ENCODE results near the gene IMMT. TPM values are rescaled to one million over a fixed set of nuclear protein-coding genes. Genes with fewer than 3 reads are reported as not detected.
A peak's percentile ranks its signal among the peaks of the same experiment; 100 is the strongest.

Gene IMMT
- total RNA-seq, 1 experiment from 2014 or later, result 97.7 TPM

DNA sequence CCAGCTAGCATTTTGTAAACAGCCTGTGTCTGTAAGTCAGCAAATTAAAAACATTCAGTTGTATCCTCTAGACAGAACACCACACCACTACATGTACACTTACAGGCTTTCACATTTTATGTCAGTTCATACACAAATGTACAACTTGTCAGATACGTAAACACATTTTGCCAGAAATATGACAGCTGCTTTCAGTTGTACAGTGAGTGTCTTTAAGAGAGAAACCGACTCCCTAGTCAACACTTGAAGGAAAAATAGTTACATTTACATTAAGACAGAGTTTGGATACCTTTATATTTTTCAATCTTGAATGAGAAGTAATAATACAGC, 19.2 kb upstream of the IMMT start:
- H3K36me3 ChIP-seq (ENCODE audit: low read depth, low read length), result peaks cover 39% of the 10 kb centered on the region; the same call in 1 of the 2 replicates
- CTCF ChIA-PET, result no interaction called here
- H3K4me2 ChIP-seq (ENCODE audit: low read length), result no peak overlapping the region
- DNase-seq (no peak), ATAC-seq (no peak)
- no TSS peak for BruUV-seq (replicated peaks)
- no peaks in the 10 kb centered on the region for H4K20me1 ChIP-seq (ENCODE audit: low read length)
- no peak overlapping the region for H3K27ac ChIP-seq (ENCODE audit: low read length)
- no peak overlapping the region for H3K4me3 ChIP-seq (ENCODE audit: low read length)
- H3K9ac ChIP-seq (ENCODE audit: low read length), result no peak overlapping the region
- H3K9me2 ChIP-seq (replicated peaks; ENCODE audit: low read length), result no peaks in the 10 kb centered on the region
- POLR2A ChIA-PET (ENCODE audit: unreplicated experiment), result no interaction called here
- TF ChIP-seq EZH2 (IDR thresholded peaks at IDR 0.05; ENCODE audit: low read length, unreplicated experiment) (no peak), EZH2phosphoT487 (IDR thresholded peaks at IDR 0.05; ENCODE audit: borderline replicate concordance, low read length) (no peak)
- TF ChIP-seq, protein P1, sequence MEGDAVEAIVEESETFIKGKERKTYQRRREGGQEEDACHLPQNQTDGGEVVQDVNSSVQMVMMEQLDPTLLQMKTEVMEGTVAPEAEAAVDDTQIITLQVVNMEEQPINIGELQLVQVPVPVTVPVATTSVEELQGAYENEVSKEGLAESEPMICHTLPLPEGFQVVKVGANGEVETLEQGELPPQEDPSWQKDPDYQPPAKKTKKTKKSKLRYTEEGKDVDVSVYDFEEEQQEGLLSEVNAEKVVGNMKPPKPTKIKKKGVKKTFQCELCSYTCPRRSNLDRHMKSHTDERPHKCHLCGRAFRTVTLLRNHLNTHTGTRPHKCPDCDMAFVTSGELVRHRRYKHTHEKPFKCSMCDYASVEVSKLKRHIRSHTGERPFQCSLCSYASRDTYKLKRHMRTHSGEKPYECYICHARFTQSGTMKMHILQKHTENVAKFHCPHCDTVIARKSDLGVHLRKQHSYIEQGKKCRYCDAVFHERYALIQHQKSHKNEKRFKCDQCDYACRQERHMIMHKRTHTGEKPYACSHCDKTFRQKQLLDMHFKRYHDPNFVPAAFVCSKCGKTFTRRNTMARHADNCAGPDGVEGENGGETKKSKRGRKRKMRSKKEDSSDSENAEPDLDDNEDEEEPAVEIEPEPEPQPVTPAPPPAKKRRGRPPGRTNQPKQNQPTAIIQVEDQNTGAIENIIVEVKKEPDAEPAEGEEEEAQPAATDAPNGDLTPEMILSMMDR (conservative IDR thresholded peaks at IDR 0.05; ENCODE audit: low read depth, low read length), result no peak
- no peaks in the 10 kb centered on the region for H3F3A ChIP-seq (ENCODE audit: low read length, unreplicated experiment)
- no peaks in the 10 kb centered on the region for H3K4me1 ChIP-seq (ENCODE audit: insufficient read depth, low read length)
- no peaks in the 10 kb centered on the region for H3K9me3 ChIP-seq (ENCODE audit: low read length)
- no peak overlapping the region for H2AFZ ChIP-seq (ENCODE audit: low read length)
- no peaks in the 10 kb centered on the region for H3K27me3 ChIP-seq (ENCODE audit: low read length)
- intact Hi-C loops (cut with micrococcal nuclease), result no loop called here
- no peaks in the 10 kb centered on the region for H3K79me2 ChIP-seq (ENCODE audit: low read length)

DNA sequence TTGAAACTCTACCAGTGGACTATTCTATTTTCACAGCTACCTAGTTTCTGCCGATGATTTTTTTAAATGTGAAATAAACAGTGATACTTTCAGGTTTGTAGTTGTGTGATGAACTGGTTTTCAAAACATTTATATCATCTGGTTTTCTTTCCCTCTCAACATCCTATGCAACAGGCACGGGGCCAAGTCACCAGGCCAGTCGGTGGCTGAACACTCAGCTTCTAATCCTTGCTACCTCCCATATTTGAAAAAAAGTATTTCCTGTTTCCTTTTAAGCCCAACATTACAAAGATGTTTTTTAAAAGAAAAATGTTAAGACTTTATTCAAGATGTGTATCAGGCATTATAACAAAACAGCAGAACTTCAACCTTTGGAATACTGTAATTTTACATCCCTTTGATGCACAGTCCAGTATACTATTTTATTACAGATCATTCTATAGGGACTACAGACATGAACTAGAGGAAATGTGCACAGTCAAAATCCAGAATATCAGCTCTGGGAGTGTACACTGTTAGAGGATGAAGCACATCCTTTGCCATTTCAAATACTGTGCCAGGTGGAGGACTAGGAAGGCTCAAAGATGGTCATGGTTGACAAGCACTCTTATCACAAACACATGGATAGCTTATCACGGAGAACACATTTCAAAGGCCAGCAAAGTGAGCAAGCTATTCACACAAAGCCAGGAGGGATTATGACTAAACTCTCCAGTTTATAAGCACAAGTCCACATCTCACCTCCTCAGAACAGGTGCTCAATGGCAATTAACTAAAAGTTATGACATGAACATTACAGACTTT, 18.6 kb upstream of the IMMT start:
- no peaks in the 10 kb centered on the region for H3K9me2 ChIP-seq (replicated peaks; ENCODE audit: low read length)
- ATAC-seq, result no peak
- H4K20me1 ChIP-seq (ENCODE audit: low read length), result no peaks in the 10 kb centered on the region
- CTCF ChIA-PET, result interaction anchor here (1.2 kb wide), 1 partner anchor 159 kb away, joined by 3 read pairs; no protein-coding TSS in a partner anchor
- POLR2A ChIA-PET (ENCODE audit: unreplicated experiment), result no interaction called here
- H3K9ac ChIP-seq (ENCODE audit: low read length), result no peak overlapping the region
- no peak overlapping the region for H3K4me2 ChIP-seq (ENCODE audit: low read length)
- H3K27me3 ChIP-seq (ENCODE audit: low read length), result no peaks in the 10 kb centered on the region
- H3K79me2 ChIP-seq (ENCODE audit: low read length), result no peaks in the 10 kb centered on the region
- peak overlapping the region; percentile 40 for H3K27ac ChIP-seq (ENCODE audit: low read length)
- BruUV-seq (replicated peaks), result no TSS peak
- peaks cover 42% of the 10 kb centered on the region; the same call in 1 of the 2 replicates for H3K36me3 ChIP-seq (ENCODE audit: low read depth, low read length)
- H3K4me1 ChIP-seq (ENCODE audit: insufficient read depth, low read length), result no peaks in the 10 kb centered on the region
- TF ChIP-seq, protein P1 (conservative IDR thresholded peaks at IDR 0.05; ENCODE audit: low read depth, low read length), result no peak
- TF ChIP-seq EZH2 (IDR thresholded peaks at IDR 0.05; ENCODE audit: low read length, unreplicated experiment) (no peak), EZH2phosphoT487 (IDR thresholded peaks at IDR 0.05; ENCODE audit: borderline replicate concordance, low read length) (no peak)
- H3K9me3 ChIP-seq (ENCODE audit: low read length), result no peaks in the 10 kb centered on the region
- intact Hi-C loops (cut with micrococcal nuclease), result no loop called here
- H2AFZ ChIP-seq (ENCODE audit: low read length), result no peak overlapping the region
- DNase-seq, result no peak
- no peak overlapping the region for H3K4me3 ChIP-seq (ENCODE audit: low read length)
- H3F3A ChIP-seq (ENCODE audit: low read length, unreplicated experiment), result no peaks in the 10 kb centered on the region

DNA sequence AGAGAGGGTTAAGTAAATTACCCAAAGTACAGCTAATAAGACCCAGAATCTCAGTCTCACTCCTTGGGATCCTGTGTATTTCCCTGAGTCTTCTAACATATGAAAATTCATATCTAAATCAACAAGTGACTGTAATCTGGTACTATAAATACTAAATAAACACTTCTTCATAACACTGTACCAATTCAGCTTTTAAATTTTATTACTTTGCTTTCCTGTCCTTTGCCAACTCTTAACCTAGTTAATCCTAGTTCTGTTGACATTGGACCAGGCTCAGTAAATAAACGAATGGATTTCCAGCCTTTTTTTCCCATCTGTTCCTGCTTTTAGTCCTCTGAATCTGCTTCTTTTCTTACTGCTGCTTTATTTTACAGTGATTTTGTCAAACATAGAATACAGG, 17.8 kb upstream of the IMMT start:
- intact Hi-C loops (cut with micrococcal nuclease), result no loop called here
- no peaks in the 10 kb centered on the region for H3K9me3 ChIP-seq (ENCODE audit: low read length)
- H3K27ac ChIP-seq (ENCODE audit: low read length), result peak overlapping the region; percentile 40
- H3K9me2 ChIP-seq (replicated peaks; ENCODE audit: low read length), result no peaks in the 10 kb centered on the region
- ATAC-seq (peak; percentile 93), DNase-seq (peak; percentile 11)
- no peak overlapping the region for H3K4me2 ChIP-seq (ENCODE audit: low read length)
- no peak overlapping the region for H3K4me3 ChIP-seq (ENCODE audit: low read length)
- H3F3A ChIP-seq (ENCODE audit: low read length, unreplicated experiment), result no peaks in the 10 kb centered on the region
- no peak overlapping the region for H2AFZ ChIP-seq (ENCODE audit: low read length)
- CTCF ChIA-PET, result interaction anchor here (0.5 to 1.2 kb wide), 2 partner anchors 160 to 306 kb away, joined by 3 read pairs; no protein-coding TSS in a partner anchor
- H4K20me1 ChIP-seq (ENCODE audit: low read length), result no peaks in the 10 kb centered on the region
- H3K27me3 ChIP-seq (ENCODE audit: low read length), result no peaks in the 10 kb centered on the region
- no peaks in the 10 kb centered on the region for H3K4me1 ChIP-seq (ENCODE audit: insufficient read depth, low read length)
- peaks cover 47% of the 10 kb centered on the region; the same call in 1 of the 2 replicates for H3K36me3 ChIP-seq (ENCODE audit: low read depth, low read length)
- TF ChIP-seq, protein P1 (conservative IDR thresholded peaks at IDR 0.05; ENCODE audit: low read depth, low read length), result no peak
- TF ChIP-seq EZH2 (IDR thresholded peaks at IDR 0.05; ENCODE audit: low read length, unreplicated experiment), result no peak
- TF ChIP-seq EZH2phosphoT487 (IDR thresholded peaks at IDR 0.05; ENCODE audit: borderline replicate concordance, low read length), result no peak
- no peaks in the 10 kb centered on the region for H3K79me2 ChIP-seq (ENCODE audit: low read length)
- POLR2A ChIA-PET (ENCODE audit: unreplicated experiment), result no interaction called here
- H3K9ac ChIP-seq (ENCODE audit: low read length), result no peak overlapping the region
- no TSS peak for BruUV-seq (replicated peaks)

Data from PC-3 (cell line).